Adrenal gland (tissue), 5 donors: ENCODE measurements around the gene MSRB3.

Experiments
- CTCF ChIP-seq, 6 experiments: fragments of 450-650 bp in 4 of 6; fragments of 200-600 bp in 2 of 6; sonication (generic) in 1 of 6; IDR thresholded peaks; 1 replicate in 5 of 6; 2 replicates in 1 of 6; pipeline versions ENCODE4 v1.5.1 to v1.8.0; 2016 to 2021; ENCODE audit warnings: antibody characterized with exemption in 6 of 6, mild to moderate bottlenecking in 2 of 6, moderate library complexity in 1 of 6
- POLR2A ChIP-seq, 2 donors: fragments of 450-650 bp; IDR thresholded peaks; one replicate each; pipeline ENCODE4 v1.6.1; 2017; ENCODE audit warnings: antibody characterized with exemption in 2 of 2, mild to moderate bottlenecking in 2 of 2, moderate library complexity in 1 of 2
- donor health status: DM: no; HTN: no; CAD: no.

- TF ChIP-seq CTCF (IDR thresholded peaks at IDR 0.05) (no peak), POLR2A (IDR thresholded peaks at IDR 0.05) (no peak)
Observed at GRCh38 chr12:65391711-65392110, 113.2 kb downstream of the MSRB3 start.
